ENCODE results near the gene IL17F. TPM values are rescaled to one million over a fixed set of nuclear protein-coding genes. Genes with fewer than 3 reads are reported as not detected.
"Not testable (repeated sequence)": the region's sequence is repeated elsewhere in the genome, so short reads cannot be mapped to it uniquely, and the experiment has no call there.

The IL17F gene
- total RNA-seq, 2 donors from 2014 or later = 0.32 TPM; not detected in 1

DNA sequence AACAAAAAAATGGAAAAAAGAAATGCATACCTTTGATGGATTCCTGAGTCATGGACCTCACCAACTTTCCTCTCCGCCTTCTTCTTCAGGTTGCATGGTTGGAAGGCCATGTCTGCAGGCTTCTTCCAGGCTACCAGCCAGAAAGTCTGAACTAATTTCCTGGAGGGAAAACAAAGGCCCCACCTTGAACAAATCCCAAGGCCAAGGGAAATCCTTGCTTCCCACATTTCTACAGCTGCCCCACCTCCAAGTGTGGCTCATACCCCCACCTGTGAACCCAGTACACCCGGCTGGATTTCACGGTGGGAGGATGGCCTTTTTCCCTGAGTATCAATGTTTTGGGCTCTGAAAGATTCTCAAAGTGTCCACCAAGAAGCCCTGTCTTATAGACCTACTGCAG lies 35.7 kb downstream of the IL17F start:
- TF ChIP-seq, protein P1, sequence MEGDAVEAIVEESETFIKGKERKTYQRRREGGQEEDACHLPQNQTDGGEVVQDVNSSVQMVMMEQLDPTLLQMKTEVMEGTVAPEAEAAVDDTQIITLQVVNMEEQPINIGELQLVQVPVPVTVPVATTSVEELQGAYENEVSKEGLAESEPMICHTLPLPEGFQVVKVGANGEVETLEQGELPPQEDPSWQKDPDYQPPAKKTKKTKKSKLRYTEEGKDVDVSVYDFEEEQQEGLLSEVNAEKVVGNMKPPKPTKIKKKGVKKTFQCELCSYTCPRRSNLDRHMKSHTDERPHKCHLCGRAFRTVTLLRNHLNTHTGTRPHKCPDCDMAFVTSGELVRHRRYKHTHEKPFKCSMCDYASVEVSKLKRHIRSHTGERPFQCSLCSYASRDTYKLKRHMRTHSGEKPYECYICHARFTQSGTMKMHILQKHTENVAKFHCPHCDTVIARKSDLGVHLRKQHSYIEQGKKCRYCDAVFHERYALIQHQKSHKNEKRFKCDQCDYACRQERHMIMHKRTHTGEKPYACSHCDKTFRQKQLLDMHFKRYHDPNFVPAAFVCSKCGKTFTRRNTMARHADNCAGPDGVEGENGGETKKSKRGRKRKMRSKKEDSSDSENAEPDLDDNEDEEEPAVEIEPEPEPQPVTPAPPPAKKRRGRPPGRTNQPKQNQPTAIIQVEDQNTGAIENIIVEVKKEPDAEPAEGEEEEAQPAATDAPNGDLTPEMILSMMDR (IDR thresholded peaks at IDR 0.05) = no peak
- no peaks in the 10 kb centered on the region for H3K4me1 ChIP-seq
- intact Hi-C loops (cut with DNase I) = no loop called here
- no peaks in the 10 kb centered on the region for H3K27me3 ChIP-seq
- no peaks in the 10 kb centered on the region for H3K9me3 ChIP-seq
- no peak overlapping the region for H3K4me3 ChIP-seq
- DNase-seq = no peak
- H3K9ac ChIP-seq (ENCODE audit: low read depth in 2 of 2, low read length in 2 of 2) = no peak overlapping the region
- no peaks in the 10 kb centered on the region for H3K36me3 ChIP-seq
- H3K27ac ChIP-seq = no peak overlapping the region

DNA sequence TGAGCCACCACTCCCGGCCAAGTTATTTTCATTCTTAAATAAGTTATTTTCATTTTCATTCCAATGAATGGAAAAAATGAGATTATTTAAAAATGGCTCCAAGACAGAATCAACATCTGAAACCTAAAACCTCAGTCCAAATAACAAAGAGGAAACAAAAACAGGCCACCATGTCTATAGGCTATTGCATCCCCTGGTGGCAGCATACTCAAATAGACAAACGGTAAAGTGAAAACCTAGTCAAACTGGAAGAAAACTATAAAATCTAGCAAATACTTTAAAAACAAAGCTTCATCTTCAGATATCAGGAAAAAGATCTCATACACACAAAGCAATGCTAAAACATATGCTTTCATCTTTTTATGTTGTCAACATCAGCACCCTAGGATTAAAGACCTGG lies 37.2 kb downstream of the IL17F start:
- H3K4me3 ChIP-seq = no peak overlapping the region
- no peak for DNase-seq
- no peaks in the 10 kb centered on the region for H3K9me3 ChIP-seq
- no peak overlapping the region for H3K27ac ChIP-seq
- H3K4me1 ChIP-seq = no peaks in the 10 kb centered on the region
- H3K9ac ChIP-seq (ENCODE audit: low read depth in 2 of 2, low read length in 2 of 2) = no peak overlapping the region
- H3K27me3 ChIP-seq = no peaks in the 10 kb centered on the region
- intact Hi-C loops (cut with DNase I) = no loop called here
- TF ChIP-seq, protein P1 (IDR thresholded peaks at IDR 0.05) = no peak
- no peaks in the 10 kb centered on the region for H3K36me3 ChIP-seq

DNA sequence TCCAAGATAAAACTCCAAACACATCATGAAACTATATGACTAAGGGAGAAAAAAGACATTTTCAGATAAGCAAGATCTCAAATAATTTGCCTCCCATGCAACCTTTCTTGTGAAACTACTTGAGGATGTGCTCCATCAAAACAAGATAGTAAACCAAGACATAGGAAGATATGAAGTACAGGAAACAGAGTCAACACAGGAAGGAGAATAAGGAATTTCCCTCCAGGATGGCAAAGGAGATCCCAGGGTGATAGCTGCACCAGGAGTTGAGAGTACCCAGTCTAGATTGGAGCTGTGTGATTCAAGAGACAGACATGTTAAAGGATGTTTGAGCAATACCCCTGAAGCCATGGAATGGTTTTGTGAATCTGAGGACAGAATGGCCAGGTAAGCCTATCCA lies 42.8 kb downstream of the IL17F start:
- Histone ChIP-seq H3K9ac (ENCODE audit: low read depth in 2 of 2, low read length in 2 of 2) (no peak overlapping the region), H3K36me3 (no peaks in the 10 kb centered on the region), H3K27me3 (no peaks in the 10 kb centered on the region), H3K9me3 (no peaks in the 10 kb centered on the region), H3K4me3 (no peak overlapping the region), H3K27ac (no peak overlapping the region), H3K4me1 (no peaks in the 10 kb centered on the region)
- no peak for DNase-seq
- TF ChIP-seq, protein P1 (IDR thresholded peaks at IDR 0.05) = no peak
- intact Hi-C loops (cut with DNase I) = no loop called here

DNA sequence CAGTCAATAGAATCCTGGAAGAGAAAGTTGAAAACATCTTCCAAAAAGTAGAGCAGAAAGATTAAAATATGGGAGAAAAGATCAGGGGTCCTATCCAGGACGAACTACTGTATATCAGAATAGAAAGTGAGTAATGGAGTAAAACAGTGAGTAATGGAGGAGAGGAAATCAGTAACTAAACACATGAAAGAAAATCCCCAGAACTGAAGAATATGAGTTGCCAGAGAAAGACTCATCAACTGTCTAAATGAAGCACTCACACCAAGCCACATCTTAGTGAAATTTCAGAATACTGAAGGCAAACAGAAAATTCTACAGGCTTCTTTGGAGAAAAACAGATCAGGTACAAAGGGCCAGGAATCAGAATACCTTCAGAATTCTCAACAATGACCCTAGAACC lies 43.3 kb downstream of the IL17F start:
- DNase-seq = no peak
- Histone ChIP-seq H3K4me1 (no peaks in the 10 kb centered on the region), H3K27me3 (no peaks in the 10 kb centered on the region), H3K27ac (no peak overlapping the region), H3K9ac (ENCODE audit: low read depth in 2 of 2, low read length in 2 of 2) (no peak overlapping the region), H3K4me3 (no peak overlapping the region), H3K36me3 (no peaks in the 10 kb centered on the region), H3K9me3 (no peaks in the 10 kb centered on the region)
- intact Hi-C loops (cut with DNase I) = no loop called here
- TF ChIP-seq, protein P1 (IDR thresholded peaks at IDR 0.05) = no peak

DNA sequence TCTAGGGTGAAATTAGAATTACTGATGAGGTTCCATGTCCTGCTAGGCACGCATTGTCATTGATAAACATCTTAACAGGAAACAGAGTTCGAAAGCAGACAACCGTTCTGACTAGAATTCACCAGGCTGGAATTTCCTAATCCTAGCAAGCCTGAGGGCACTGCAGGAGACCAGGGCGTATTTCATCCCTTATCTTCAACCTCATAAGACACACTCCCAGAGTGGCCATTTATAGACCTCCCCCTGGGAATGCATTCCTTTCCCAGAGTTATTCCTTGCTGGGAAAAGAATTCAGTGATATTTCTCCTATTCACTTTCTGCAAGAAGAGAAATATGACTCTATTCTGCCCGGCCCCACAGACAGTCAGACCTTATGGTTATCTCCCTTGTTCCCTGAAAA lies 44.2 kb downstream of the IL17F start:
- H3K27me3 ChIP-seq; DNase-seq; H3K27ac ChIP-seq; intact Hi-C loops (cut with DNase I); H3K36me3 ChIP-seq; H3K9me3 ChIP-seq; H3K4me1 ChIP-seq; H3K9ac ChIP-seq (ENCODE audit: low read depth in 2 of 2, low read length in 2 of 2); H3K4me3 ChIP-seq: not testable (repeated sequence)

DNA sequence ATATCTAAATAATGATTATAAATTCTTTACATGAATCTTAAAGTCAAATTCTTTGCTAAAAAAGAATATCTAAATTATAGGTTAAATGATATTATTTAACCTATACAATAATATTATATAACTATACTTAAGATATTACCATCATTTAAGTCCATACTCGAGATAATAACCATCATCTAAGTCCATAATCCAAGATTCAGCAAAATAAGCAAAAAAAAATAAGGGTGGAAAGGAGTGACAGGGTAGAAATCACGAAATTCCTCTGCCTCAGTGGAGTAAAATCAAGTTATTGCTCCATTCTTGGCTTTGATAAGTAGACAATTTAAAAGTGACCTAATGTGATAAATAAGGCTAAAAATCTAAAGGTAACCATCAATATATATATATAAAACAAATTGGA lies 48.4 kb downstream of the IL17F start:
- H3K9me3 ChIP-seq = no peaks in the 10 kb centered on the region
- intact Hi-C loops (cut with DNase I) = no loop called here
- TF ChIP-seq, protein P1 (IDR thresholded peaks at IDR 0.05) = no peak
- H3K4me3 ChIP-seq = no peak overlapping the region
- no peak overlapping the region for H3K27ac ChIP-seq
- DNase-seq = no peak
- no peaks in the 10 kb centered on the region for H3K4me1 ChIP-seq
- H3K36me3 ChIP-seq = no peaks in the 10 kb centered on the region
- no peaks in the 10 kb centered on the region for H3K27me3 ChIP-seq
- H3K9ac ChIP-seq (ENCODE audit: low read depth in 2 of 2, low read length in 2 of 2) = no peak overlapping the region

Measured in colonic mucosa (tissue), 4 donors.